DMS53 treated with DMSO at 0.1 percent for 48 hours (cell line): ENCODE data around the gene NPR3.

Experiments used
- DNase-seq: peaks from one replicate; lab custom pipeline; 2025; ENCODE audit not compliant: unreplicated experiment; lab: John Stamatoyannopoulos, UW

The NPR3 gene

DNA sequence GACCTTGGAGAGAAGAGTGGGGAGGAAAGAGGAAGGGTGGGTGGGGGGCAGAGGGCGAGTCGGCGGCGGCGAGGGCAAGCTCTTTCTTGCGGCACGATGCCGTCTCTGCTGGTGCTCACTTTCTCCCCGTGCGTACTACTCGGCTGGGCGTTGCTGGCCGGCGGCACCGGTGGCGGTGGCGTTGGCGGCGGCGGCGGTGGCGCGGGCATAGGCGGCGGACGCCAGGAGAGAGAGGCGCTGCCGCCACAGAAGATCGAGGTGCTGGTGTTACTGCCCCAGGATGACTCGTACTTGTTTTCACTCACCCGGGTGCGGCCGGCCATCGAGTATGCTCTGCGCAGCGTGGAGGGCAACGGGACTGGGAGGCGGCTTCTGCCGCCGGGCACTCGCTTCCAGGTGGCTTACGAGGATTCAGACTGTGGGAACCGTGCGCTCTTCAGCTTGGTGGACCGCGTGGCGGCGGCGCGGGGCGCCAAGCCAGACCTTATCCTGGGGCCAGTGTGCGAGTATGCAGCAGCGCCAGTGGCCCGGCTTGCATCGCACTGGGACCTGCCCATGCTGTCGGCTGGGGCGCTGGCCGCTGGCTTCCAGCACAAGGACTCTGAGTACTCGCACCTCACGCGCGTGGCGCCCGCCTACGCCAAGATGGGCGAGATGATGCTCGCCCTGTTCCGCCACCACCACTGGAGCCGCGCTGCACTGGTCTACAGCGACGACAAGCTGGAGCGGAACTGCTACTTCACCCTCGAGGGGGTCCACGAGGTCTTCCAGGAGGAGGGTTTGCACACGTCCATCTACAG, 760 bp downstream of the NPR3 start:
- DNase-seq = no peak

DNA sequence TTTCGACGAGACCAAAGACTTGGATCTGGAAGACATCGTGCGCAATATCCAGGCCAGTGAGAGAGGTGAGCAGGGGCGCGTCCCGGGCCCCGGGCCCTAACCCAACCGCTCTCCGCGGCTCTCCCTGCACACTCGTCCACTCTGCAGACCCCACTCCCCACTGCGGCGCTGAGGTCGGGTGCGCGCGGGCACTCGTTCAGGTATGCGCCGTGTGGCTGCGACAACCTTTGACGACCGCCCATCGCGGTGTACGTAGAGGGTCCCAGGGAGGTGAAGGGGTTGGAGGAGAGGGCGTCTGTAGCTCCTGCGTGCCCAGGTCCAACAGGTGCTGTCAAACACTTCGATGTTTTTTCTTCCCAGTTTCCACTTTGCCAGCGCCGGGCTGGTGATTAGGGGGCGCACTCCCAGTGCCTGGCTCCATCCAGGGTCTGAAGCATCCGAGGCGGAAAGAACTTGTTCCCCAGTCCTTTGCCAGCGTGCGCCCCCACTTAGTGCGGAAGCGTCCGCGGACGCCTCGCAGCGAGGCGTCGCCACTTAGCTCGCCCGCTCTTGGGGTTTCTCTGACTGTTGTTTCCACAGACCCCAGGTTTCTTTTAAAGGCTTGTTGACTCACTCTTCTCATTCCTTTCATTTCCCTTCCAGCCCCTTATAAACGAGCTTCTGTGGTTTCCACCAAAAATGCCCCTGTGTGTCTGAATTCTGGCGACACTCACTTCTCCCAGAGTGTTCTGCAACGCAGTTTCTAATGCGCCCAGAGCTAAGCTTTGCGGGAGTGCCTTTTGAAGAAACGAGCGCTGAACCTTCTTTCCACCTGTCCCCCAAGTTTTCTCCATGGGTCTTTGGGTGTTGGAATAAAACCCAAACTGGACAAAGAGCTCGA, 1.6 kb downstream of the NPR3 start:
- no peak for DNase-seq

DNA sequence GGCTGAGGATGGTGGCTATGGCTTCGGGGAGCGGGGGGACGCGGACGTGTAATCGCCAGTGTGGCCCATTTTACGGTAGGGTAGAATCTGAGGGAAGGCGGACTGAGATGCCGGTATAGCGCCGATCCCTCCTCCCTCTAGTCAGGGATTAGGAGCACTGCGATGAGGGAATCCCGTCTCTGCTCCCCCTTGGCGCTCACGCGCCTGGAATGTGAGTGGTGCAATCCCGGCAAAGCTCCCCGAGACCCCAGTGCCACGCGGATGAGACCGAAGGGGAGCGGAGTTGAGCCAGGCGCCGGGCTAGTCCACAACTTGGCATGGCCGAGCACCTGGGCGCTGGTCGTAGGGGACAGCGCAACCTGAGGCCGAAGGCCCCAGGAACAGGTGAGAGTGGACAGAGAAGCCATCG, 2.2 kb downstream of the NPR3 start:
- no peak for DNase-seq

DNA sequence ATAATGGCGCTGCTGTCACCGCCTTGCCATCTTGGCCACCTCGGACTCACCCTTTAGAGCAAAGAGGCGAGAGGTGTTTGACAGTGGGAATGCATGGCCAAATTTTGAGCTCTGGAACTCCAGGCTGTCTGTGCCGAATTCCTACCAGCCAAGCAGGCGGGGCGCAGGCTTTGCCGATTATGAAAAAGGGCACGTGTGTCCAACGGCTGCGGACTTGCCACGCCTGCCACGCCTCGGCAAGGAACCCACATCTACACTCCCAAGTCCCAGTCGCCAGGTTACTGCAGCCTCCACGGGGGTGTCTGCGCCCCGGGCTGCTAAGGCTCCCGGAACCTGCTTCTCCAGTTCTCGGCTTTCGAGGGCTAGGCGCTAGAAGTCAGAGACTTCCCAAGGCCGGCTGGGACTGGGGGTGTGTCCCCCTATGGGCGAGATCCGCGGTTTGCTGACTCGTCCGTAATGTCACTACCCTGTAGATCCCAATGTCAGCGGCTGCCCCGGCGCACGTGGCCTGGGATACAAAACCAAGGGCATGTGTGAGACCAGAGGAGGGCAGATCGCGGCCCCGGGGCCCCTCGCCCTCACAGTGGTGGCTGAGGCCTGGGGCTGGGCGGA, 2.8 kb downstream of the NPR3 start:
- DNase-seq = no peak

DNA sequence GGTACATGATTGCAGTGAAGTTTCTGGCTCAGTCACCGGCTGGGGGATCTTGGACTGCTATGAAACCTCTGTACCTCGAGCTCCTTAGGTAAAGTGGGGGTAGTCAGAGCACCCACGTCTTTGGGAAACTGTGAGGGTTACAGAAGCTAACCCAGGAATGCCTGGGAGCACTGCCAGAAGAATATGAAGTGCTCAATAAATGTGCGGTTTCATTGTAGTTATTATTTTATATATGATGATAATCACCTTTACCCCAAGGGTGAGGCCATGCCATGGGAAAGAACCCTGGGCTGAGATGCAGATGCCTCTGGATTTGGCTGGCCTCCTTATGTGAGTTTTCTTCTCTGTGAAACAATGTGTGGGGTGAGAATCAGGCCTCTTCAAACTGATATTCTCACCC, 3.7 kb downstream of the NPR3 start:
- no peak for DNase-seq

DNA sequence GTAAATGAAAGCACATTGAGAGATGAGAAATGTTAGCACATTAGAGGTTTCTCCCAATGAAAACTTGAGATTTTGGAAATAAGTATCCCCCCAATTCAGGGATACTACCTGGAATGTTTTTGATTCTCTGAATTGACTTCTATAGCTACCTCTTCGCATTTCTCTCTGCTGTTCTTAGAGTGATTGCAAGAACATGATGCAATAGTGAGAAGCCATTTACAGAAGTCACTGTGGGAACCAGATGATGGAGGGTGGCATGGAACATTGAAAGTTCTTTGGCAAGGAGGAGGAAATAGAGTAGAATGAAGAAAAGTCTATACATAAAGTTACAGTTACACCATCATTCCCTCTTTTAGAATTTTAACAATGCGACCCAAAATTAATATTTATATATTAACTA, 9.2 kb downstream of the NPR3 start:
- no peak for DNase-seq

DNA sequence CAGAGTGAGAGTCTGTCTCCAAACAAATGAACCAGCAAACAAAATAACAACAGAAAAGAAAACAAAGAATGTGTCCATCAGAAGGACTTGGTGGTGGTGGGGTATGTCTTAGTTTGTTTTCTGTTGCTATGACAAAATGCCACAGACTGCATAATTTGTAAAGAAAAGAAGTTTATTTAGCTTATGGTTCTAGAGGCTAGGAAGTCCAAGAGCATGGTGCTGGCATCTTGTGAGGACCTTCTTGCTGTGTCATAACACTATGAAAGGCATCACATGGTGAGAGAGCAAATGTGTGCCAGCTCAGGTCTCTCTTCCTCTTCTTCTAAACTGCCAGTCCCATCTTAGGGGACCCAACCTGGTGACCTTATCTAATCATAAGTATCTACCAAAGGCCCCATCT, 10.5 kb downstream of the NPR3 start:
- DNase-seq = no peak

DNA sequence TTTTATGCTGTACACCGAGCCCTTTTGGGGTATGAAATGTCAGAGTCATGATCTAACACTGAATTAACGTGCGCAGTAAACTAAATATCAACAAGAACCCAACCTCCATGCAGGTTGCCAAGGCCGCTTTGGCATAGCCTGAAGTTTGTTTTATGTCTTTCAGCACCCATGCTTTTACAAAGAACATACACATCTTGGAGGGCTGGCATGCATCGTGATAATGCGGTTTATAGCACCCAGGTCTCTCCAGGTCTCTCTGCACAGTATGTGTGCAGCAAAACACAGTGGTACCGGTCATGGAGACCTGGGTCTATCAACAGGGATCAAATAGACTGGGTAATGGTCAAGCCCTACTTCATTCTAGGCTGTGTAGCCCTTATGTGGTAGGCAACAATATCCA, 11.8 kb downstream of the NPR3 start:
- DNase-seq = no peak

DNA sequence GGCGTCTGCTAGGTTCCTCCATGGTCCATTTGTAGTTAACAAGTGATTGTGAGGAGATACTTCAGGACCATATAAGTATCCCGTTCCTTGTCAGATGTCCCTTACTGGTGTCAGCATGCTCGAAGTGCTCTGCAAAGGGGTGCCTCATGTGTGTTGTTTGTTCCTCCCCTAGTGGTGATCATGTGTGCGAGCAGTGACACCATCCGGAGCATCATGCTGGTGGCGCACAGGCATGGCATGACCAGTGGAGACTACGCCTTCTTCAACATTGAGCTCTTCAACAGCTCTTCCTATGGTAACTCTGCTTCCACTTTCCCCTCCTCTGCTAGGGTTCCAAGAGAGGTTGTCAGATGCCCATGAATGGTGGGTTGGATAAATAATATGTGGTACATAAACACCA, 13.4 kb downstream of the NPR3 start:
- DNase-seq = no peak

DNA sequence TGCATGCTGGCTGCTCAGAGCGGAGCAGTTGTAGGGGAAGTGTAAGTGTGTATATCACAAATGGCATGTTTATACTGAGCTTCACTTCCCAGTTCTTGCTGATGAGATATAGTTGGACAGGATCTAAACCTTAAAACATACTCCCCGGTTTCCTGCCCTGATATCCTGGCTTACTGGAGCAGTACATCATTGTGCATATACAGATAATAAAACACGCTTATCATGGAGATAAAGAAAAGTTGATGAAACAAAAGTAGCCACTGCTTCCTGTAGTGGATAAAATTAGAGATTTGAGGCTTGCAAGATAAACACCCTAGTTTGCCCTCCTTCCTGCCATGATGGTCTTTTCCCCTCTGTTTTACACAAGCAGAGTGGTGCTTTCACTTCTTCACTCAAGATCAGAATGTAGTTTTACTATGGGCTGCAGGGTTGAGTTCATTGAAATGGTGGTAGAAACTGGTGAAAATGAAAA, 15.0 kb downstream of the NPR3 start:
- DNase-seq = no peak

DNA sequence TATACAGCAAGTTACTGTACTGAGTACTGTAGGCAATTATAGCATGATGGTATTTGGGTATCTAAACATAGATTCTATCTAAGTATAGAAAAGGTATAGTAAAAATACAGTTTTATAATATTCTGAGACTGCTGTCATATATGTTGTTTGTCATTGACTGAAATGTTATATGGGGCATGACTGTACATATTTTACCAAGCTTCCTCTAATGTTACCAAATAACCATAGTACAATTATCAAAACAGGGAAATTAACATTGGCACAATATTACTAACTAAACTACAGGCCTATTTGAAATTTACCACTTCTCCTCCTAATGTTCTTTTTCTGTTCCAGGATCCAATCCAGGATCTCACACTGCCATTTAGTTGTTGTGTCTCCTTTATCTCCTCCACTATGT, 18.5 kb downstream of the NPR3 start:
- DNase-seq = no peak

DNA sequence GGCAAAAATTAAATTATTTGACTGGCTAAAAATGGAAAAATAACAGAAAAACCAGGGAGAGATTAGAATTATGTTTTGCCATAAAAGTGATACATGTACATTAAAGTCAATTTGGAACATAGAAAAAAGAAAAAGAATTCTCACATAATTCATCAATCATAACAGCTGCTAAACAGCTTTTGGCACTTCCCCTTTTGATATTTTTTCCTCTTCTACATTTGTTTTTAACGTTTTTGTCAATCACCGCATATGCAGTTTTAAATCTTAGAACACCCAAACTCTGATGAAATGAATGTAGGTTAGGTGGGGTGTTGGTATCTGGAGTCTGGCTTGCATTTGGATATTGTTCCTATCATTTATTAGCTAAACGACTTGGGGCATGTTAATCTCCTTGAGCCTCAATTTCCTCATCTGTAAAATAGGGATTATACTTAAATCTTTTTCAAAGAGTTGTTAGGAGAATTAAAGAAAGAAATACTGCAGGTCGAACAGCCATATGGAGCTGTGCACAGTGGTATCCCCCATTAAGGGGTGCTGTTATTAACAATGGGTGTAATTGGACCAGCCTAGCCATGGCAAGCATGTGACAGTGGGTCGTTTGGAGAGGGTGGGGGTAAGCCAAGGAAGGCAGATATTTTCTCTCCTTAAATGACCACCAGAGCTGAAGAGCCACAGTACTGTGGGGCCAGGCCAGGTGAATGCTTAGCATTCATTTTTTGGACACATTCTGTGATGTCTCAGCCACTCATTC, 22.6 kb downstream of the NPR3 start:
- no peak for DNase-seq

DNA sequence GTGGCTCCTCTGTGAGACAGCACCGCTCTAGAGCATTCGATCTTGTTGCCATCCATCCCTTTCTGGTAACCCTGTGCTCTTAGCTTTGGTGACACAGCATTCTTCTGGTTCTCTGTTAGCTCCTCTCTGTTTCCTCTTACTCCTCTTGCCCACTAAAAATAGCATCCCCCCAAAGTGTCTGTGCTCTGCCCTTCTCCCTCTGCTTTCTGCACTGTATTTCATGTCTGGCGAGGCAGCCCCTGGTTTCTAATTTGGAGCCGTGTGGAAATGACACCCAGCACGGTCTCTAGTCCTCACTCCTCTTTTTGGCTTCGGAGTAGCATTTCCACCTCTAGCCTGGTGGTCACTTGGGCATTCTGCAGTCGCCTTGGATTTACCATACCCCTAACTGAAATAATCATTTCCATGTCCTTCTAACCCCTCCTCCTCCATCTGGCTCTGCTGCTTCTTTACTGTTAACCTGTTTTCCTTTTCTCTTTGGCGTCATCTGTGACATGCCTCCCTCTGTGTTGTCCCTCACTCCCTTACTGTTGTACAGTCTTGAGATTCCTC, 23.8 kb downstream of the NPR3 start:
- DNase-seq = no peak

DNA sequence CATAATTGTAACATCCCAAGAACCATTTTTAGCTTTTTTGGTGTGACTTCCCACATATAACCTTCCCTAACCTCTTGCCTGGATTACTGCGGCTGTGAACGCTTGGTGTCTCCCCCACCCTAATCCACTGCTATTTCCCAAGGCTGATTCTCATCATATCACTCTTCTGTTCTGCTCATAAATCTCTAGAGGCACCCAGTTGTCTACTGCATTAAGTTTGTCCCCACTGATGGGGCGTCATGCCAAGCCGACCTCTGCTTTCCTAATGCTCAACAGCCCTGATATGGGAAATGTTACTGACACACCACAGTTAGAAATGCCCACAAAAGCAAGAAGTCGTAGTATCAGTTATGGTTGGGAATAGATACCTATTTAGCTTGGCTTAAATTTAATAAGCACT, 24.4 kb downstream of the NPR3 start:
- no peak for DNase-seq

DNA sequence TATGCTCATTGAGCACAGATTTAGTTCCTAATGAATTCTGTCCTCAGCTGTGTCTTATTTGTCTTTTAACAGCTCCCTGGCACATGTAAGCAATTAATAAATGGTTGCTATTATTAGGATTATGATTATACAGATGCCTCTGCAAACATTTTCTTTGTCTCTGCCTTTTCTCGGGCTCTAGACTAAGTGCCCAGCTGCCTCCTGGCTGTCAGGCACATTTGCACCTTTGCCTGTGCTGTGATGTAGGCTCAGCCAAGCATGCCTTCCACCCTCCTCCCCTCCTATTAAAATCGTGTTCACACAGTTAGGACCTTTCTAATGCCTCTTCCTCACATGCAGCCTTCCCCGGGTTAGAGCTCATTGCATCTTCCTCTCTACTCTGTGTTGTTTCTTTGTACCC, 25.7 kb downstream of the NPR3 start:
- no peak for DNase-seq

DNA sequence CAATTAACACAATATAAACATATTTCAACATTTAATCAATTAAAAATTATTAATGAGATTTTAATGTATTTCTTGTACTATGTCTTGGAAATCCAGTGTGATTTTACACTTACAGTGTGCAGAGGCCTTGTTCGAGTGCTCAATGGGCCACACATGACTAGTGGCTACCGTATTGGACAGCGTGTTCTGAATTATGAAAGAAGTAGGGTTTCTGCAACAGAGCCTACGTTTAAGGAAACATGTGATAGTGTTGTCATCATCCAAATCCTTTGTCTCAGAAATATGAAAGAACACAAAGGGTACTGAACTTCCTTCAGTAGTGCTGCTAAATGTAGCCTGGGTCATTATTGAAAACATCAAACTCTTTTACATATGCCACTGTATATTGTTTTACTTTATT, 29.5 kb downstream of the NPR3 start:
- DNase-seq = no peak

DNA sequence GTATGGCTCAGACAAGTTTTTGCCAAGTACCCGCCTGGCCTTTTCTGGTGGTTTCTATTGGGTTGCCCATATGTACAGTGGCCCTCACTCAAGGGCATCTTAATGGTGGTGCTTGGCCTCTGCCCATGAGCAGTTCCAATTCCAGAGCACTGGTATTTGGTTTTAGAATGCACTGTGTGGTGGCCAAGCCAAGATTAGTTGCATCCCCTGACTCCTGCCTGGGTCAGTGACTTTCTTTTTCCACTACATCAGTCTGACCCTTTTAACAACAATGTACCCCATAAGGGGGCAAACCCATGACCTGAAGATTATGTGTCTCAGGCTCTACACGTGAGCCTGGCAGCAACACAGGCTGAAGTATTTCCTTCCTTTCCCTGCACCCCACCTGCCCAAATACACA, 34.2 kb downstream of the NPR3 start:
- no peak for DNase-seq

DNA sequence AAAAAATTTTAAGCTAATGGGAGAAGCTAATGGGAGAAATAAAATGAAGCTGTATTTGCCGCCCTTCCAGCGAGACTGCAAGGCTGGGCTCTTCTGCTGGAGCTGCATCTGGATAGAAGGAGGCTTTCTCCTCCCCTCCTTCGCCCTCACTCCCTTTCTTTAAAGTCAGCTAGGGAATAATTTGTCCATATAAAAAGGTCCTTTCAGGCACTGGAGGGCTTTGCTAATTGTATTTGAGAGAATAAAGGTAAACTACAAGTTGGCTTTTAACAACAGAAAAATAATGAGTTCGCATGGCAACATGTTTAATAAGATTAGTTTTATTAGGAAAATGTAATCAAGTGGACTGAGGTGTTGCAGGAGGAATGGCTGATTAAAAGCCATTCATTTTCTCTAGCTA, 41.3 kb downstream of the NPR3 start:
- no peak for DNase-seq

DNA sequence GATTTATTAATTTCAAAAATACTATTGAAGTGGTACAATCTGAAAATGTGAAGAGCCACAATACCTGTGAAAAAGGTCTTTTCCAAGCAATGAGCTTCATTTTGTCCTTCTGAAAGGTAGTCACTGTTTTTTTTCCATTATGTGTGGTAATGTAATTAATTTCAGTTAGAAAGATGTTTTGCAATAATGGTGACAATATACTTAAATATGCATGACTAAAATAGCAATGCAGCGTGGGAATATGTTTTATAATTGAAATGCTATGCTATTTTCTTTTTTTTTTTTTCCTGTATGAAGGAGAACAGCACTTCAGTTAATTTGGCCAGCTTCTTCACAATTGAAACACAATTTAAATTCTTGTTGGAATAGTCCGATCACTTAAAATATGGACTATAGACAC, 41.9 kb downstream of the NPR3 start:
- no peak for DNase-seq

DNA sequence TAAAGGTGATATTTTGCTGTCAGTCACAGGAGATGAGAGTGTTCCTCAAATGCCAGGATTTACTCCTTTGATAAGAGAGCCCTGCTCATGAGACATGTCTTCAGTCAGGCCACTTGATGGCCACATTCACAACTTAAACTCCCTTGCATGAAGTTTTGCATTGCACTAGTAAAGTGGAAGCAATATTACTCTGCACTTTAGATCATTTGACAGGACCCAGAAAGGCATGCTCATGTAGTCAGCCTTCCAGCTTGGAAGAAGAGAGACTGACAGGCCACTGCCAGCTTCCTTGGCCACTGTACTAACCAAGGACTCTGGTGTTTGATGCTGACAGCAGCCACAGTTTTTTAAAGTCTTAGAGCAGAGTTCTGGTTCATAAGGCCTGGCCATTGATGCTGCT, 42.6 kb downstream of the NPR3 start:
- DNase-seq = no peak

DNA sequence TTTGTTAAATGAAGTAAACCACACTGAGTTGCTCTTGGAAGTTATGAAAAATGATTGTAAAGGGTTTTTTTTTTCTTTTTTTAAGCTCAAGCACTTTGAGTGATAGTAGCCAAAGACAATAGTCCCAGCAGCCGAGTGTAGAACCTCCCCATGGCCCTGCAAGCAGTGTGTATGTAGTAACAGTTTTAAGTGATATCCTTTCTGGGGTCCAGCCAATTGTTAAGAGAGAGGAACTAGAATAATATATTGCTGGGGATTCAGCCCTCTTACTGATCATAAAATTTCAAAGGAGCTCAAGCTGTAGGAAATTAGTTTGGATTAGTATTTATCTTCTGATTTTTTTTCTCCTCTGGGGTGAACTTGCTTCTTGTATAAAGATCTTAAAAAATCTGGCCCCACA, 43.2 kb downstream of the NPR3 start:
- no peak for DNase-seq
